Prostate gland (tissue), 2 donors: Measurements from ENCODE around the gene TANC1.

ENCODE experiments used
- CTCF ChIP-seq, 4 experiments: fragments of 200-600 bp in 2 of 4; fragments of 450-650 bp in 2 of 4; sonication (generic) in 2 of 4; IDR thresholded peaks; 1 replicate in 3 of 4; 2 replicates in 1 of 4; pipeline ENCODE4 v1.5.1; 2016 to 2019; ENCODE audit warnings: antibody characterized with exemption in 4 of 4, mild to moderate bottlenecking in 2 of 4, moderate library complexity in 2 of 4
- POLR2A ChIP-seq: fragments of 450-650 bp; IDR thresholded peaks from one replicate; pipeline ENCODE4 v1.6.1; 2016; ENCODE audit warnings: antibody characterized with exemption, mild to moderate bottlenecking
- POLR2AphosphoS5 ChIP-seq: sonication (generic); formaldehyde crosslinking; IDR thresholded peaks from one replicate; pipeline ENCODE4 v1.6.1; 2017; ENCODE audit warnings: antibody characterized with exemption

GRCh38 chr2:158940356-158940755, 28.1 kb upstream of the TANC1 start:
- TF ChIP-seq CTCF (IDR thresholded peaks at IDR 0.05) (no peak), POLR2AphosphoS5 (no peak), POLR2A (no peak)
